Activated effector memory CD4-positive, alpha-beta T cell treated with anti-CD3 and anti-CD28 coated beads, Interleukin-2, amount 50 U/mL, for 16 hours (primary cell): ENCODE data around the gene RND2.
A peak's percentile ranks its signal among the peaks of the same experiment; 100 is the strongest.
"Not testable (repeated sequence)": the region's sequence is repeated elsewhere in the genome, so short reads cannot be mapped to it uniquely, and the experiment has no call there.

Experiments used
- DNase-seq: peaks from one replicate; pipeline ENCODE4 v3.0.0-alpha.2; 2020

RND2 gene

GRCh38 chr17:43024407-43025289 lies at the start of gene RND2:
Gene RND2, plus strand, starts transcription at chr17:43025231. Its CDS starts 117 bp downstream, at chr17:43025348.
- DNase-seq: peak; percentile 91

GRCh38 chr17:42975265-42975664 lies 49.8 kb upstream of the RND2 start:
- peak; percentile 4 for DNase-seq

DNA sequence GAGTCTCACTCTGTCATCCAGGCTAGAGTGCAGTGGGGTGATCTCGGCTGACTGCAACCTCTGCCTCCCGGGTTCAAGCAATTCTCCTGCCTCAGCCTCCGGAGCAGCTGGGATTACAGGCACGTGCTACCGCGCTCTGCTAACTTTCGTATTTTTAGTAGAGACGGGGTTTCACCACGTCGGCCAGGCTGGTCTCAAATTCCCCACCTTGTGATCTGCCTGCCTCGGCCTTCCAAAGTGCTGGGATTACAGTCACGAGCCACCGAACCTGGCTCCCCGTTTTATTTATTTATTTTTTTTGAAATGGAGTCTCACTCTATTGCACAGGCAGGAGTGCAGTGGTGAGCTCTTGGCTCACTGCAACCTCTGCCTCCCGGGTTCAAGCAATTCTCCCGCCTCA lies 49.3 kb upstream of the RND2 start:
- DNase-seq: peak; percentile 2

GRCh38 chr17:42979511-42980273 lies 45.3 kb upstream of the RND2 start, which contains the start of gene PTGES3L:
Gene PTGES3L, minus strand, starts transcription at chr17:42980080. Its CDS starts 27 bp downstream, at chr17:42980053.
- peak; percentile 66 for DNase-seq

- peak; percentile 97 for DNase-seq
Observed at GRCh38 chr17:42980274-42980765, 44.7 kb upstream of the RND2 start, which contains the start of gene RUNDC1. Gene RUNDC1, plus strand, starts transcription at chr17:42980565. Its CDS starts 12 bp downstream, at chr17:42980577.

- peak; percentile 85 for DNase-seq
Observed at GRCh38 chr17:42980766-42981397, 44.1 kb upstream of the RND2 start.

GRCh38 chr17:42982266-42982665 lies 42.8 kb upstream of the RND2 start:
- no peak for DNase-seq

DNA sequence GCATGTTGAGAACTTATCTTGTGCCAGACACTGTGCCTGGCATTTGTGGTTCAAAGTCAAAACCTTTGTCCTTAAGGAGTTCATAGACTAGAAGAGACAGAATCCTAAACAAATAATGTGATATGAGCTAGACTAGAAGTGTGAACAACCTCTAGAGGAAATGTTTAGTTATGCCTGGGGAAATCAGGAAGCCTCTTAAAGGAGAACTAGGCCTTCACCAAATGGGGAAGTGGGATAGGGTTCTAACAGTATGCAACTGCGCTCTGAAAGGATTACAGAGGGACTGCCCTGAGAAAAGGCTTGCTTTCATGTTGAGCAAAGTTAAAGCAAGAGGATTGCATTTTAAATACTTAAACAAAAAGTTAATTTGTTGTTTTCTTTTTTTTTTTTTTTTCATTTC lies 39.8 kb upstream of the RND2 start:
- DNase-seq: no peak

GRCh38 chr17:42989141-42989540 lies 35.9 kb upstream of the RND2 start:
- DNase-seq: peak; percentile 21

DNA sequence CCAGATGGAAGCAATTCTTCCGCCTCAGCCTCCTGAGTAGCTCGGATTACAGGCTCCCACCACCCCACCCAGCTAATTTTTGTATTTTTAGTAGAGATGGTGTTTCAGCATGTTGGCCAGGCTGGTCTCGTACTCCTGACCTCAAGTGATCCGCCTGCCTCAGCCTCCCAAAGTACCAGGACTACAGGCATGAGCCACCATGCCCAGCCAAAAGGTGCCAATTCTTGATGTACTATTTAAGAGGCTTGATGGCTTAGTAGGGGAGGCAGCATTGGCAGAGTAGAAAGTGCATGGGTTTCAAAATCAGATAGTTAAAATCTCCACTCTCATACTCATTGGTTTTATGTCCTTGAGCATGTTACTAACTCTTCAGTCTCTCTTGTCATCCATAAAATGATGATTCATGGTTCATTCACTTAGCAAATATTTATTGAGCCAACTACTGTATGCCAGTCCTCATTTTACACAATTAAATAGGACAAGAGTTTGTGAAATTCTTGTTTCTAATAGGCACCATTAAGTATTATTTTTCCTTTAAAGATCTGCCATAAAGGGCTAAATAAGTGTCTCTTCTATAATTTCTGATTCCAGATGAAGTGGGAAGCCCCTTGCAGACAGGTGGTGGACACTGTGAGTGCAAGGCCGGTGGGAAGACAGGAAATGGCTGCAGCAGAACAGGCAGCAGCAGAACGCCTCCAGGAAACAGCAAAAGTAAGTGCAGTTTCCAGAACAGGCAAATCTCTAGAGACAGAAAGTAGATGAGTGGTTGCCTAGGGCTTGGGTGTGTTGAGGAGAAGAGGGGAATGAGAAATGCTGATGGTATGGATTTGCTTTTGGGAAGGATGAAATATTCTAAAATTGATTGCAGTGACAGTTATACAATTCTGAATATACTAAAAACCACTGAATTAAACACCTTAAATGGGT lies 35.0 kb upstream of the RND2 start:
- DNase-seq: no peak

GRCh38 chr17:42991471-42991870 lies 33.6 kb upstream of the RND2 start:
- no peak for DNase-seq

DNA sequence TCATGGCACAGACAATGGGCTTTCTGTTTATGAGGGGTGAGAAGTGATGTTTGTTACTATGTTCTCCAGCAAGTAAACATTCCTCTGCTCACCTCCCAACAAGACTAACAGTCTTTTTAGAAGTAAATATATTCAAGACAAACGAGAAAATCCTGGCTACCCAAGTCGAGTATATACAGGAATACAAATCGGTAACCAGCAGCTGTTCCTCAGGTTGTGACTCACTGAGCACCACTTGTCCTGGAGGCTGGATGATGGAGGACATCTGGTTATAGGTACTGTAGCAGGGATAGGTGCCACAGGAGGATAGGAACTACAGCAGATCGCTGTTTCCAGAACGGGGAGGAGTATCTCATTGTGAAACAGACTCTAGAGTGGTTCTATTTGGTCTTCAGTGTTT lies 32.2 kb upstream of the RND2 start:
- DNase-seq: no peak

DNA sequence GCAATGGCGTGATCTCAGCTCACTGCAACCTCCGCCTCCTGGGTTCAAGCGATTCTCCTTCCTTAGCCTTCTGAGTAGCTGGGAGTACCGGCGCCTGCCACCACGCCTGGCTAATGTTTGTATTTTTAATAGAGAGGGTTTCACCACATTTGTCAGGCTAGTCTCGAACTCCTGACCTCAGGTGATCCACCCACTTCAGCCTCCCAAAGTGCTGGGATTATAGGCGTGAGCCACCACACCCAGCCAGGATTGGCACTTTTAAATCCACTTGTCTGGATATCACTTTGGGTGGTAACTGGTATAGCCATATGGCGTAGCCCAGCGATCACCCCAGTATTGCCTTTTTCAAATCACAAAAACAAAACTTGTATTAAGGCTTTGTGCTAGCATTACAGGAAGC lies 31.1 kb upstream of the RND2 start:
- DNase-seq: not testable (repeated sequence)

DNA sequence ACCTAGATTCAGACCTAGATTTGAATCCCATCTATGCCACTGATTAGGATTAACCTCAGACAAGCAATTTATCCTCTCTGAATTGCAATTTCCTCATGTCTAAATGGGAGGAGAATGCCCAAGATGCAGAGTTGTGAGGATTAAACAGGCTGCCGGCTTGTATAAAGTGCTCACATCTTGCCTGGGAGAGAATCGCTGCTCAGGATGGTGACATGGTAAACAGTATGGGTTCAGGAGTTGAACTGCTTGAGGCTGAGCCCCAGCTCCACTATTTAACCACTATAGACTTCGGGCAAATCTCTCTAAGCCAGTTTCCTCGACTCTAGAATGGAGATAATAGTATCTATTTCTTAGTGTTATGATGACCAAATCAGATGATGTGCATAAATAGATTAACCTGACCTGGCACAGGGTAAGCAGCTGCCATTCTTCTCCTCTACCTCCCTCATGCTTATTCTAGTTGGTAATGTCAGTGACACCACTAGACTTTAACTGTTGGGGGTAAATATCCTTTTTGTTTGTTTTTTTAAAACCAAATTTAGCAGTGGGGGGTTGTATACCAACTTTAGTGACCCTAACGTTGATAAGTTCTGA lies 27.5 kb upstream of the RND2 start:
- no peak for DNase-seq

GRCh38 chr17:42997984-42998938 lies 26.8 kb upstream of the RND2 start, which contains the start of gene RPL27:
Gene RPL27, plus strand, starts transcription at chr17:42998419. Its CDS starts 332 bp downstream, at chr17:42998751.
- DNase-seq: peak; percentile 99

GRCh38 chr17:42999003-42999525 lies 26.0 kb upstream of the RND2 start:
- DNase-seq: no peak

GRCh38 chr17:43000894-43001293 lies 24.1 kb upstream of the RND2 start:
- DNase-seq: not testable (repeated sequence)

DNA sequence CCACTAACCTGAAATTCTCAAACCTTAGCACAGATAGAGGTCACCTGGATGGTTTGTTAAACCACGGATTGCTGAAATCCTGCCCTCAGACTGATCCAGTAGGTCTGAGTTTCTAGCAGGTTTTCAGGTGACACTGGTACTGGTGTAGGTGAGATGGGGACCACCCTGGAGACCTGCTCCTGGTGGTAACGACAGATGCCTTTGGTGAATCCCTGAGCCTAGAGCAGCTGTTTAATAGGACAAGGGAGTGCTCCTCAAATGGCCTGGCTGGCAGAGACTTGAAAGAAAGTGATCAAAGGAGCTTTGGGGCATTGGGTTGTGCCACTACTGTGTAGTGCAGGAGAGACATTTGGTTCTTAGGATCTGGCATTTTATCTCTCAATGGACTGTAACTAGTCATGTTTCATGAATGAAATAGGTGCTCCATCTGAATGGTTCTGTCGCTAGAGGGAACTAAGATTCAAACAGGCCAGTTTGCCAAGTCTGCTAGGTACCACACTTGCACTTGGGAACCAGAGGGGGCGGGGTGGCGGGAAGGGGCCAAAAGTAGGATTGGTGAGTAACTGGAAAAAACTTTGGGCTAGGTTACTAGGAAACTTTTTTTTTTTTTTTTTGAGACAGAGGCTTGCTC lies 21.4 kb upstream of the RND2 start:
- DNase-seq: no peak
